Measurements from ENCODE around the gene PPP3CA. TPM values are rescaled to one million over a fixed set of nuclear protein-coding genes. Genes with fewer than 3 reads are reported as not detected.
"Not testable (repeated sequence)": the region's sequence is repeated elsewhere in the genome, so short reads cannot be mapped to it uniquely, and the experiment has no call there.

PPP3CA gene
- polyA plus RNA-seq, 3 donors: 38.1 to 41.4 (median 41.4) TPM

DNA sequence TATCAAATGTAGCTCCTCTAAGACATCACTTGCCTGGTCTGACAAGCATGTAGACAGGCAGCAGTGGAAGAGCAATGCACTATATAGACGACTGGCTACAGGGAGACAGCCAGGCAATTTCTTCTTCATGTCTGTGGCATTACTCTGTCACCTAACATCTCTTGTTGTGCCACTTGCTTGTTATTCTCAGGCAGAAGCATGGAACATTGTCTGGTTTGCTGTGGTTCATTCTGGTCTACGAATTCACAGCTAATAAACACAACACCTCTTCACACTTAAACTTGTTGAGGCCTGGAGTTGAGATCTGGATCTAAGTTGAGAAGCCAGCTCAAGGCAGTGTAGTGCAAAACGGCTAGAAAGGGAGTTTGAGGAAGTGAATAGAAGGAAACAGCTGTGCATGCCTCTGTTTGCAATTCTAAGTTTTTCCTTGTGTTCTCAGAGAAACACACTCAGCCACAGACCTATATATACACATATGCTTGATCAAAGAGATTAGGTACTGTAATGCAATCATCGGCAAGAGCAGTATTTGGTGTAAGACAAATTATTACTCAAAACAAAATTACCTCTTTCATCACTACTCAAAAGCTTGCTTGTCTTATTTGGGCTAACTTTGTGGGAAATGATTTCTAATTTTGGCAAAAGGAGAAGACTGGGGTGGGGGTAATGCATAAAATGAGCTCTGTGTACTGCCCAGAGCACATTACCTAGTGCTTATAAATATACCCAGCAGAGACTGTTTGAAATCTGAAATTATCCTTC, 243.8 kb downstream of the PPP3CA start:
- no peak for DNase-seq

- DNase-seq: no peak
Observed at GRCh38 chr4:101102114-101102742, 245.1 kb downstream of the PPP3CA start.

DNA sequence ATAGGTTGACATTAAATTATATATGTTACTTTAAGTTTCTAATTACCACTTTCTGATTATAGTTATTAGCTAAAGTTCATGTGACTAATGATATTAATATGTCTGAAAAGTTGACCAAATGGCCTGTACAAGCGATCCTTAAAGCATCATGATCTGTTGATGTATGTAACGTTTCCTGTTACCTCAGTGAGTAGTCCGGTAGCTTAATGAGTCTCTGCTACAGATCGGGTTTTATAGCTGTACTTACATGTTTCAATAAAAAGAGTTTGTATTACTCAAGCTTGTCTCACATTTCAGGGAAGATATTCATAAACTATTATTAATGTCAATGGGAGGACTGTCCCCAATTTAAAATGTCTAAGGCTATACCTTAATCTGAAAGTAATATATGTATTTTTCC, 246.3 kb downstream of the PPP3CA start:
- no peak for DNase-seq

GRCh38 chr4:101098666-101099400, 248.5 kb downstream of the PPP3CA start:
- no peak for DNase-seq

- not testable (repeated sequence) for DNase-seq
Observed at GRCh38 chr4:101092609-101093008, 254.7 kb downstream of the PPP3CA start.

DNA sequence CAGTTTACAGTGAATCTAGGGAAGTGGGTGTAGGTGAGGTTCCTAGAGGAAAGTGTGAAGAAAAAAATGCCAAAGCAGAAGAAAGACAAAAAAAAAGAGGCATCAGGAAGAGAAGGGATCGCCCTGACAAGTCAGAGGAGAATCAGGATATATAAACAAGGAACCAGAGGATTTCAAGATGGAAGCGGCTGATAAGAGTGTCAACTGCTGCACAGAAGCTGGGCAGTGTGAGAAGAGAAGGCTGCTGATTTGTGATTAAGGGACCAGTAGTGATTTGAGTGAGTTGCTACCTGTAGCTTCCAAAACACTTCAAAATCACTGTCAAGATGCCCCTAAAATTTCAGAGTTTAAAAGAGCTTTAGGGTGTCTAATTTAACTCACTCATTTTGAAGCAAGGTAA, 258.2 kb downstream of the PPP3CA start:
- no peak for DNase-seq

GRCh38 chr4:101086801-101087586, 260.3 kb downstream of the PPP3CA start:
- no peak for DNase-seq

GRCh38 chr4:101083131-101083530, 264.2 kb downstream of the PPP3CA start:
- no peak for DNase-seq

GRCh38 chr4:101081695-101082369, 265.5 kb downstream of the PPP3CA start:
- DNase-seq: no peak

GRCh38 chr4:101081166-101081565, 266.2 kb downstream of the PPP3CA start:
- no peak for DNase-seq

- no peak for DNase-seq
Observed at GRCh38 chr4:101078950-101079349, 268.4 kb downstream of the PPP3CA start.

- no peak for DNase-seq
Observed at GRCh38 chr4:101076032-101076431, 271.3 kb downstream of the PPP3CA start.

- no peak for DNase-seq
Observed at GRCh38 chr4:101075536-101075935, 271.8 kb downstream of the PPP3CA start.

DNA sequence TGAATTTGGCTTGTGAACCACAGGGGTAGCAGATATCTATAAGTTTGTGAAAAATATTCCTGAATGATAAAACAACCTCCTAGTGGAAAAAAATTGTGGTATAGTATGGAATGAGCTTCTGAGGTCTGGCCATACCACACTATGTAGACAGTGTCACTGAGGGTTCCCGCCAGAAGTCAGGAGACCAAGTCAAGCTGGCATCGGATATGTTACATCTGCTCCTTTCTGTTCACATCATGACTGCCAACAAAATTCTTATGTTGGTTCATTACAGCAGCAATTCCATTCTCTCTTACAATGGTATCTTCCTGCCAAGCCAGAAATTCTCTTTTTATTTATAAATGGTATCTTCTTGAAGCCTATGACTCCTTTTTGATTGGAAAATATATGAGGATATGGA, 273.0 kb downstream of the PPP3CA start:
- DNase-seq: no peak

DNA sequence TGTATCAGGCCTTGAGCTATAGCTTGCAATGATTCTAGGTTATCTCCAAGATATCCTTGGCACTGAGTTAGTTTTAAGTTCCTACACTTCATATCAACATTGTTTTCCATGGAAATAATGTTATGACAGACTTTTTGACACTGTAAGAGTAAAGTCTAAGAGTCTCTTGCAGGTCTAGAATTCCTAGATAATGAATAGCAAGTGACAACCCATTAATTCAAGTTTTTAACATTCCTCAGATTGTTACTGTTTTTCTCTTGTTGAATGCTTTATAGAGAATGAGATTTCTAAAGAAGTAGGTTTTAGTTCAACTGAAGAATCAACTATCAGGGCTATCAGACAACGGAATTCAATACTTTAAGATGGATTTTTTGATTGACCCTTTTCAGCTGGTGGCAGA, 276.1 kb downstream of the PPP3CA start:
- DNase-seq: no peak

DNA sequence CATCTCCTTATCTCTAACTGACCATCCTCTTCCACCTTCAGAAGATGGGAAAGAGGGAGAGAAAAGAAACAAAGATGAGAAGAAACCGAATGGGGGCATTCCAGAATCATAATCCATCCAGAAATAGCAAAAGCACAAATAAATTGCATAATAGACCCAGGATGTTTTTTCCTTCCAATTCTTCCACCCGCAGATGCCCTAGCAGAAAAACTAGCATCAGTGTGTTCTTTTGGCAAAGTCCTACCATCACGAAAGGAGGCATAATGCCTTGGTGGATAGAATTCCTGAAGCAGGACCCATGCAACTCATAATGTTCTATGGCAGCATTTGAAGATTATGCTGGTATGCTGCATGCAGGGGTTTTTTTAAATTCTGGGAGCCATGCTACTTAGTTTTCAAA, 279.2 kb downstream of the PPP3CA start:
- no peak for DNase-seq

GRCh38 chr4:101067383-101067782, 279.9 kb downstream of the PPP3CA start:
- DNase-seq: no peak

DNA sequence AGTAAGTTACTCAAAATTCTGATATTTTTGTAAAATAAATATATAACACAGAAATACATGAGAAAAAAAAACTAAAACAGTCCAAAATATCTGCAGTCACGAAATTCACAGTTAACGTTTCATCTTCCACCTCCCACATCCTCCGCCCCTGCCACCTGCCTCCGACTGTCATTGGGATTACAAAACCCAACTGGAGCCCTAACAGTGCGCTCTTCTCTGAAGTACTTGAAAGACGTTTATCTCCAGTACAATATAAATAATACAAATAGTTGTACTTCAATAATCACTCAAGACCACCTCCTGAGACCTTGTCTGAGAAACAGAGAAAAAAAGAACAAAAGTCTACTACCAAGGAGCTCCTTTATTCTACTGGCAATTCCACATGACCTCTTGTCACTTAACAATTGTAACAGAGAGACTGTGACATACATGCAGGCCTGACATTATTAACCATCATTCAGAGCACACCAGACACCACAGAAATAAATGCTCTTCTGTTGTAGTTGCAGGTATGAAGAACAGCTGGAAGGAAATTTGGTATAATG, 280.6 kb downstream of the PPP3CA start:
- no peak for DNase-seq

DNA sequence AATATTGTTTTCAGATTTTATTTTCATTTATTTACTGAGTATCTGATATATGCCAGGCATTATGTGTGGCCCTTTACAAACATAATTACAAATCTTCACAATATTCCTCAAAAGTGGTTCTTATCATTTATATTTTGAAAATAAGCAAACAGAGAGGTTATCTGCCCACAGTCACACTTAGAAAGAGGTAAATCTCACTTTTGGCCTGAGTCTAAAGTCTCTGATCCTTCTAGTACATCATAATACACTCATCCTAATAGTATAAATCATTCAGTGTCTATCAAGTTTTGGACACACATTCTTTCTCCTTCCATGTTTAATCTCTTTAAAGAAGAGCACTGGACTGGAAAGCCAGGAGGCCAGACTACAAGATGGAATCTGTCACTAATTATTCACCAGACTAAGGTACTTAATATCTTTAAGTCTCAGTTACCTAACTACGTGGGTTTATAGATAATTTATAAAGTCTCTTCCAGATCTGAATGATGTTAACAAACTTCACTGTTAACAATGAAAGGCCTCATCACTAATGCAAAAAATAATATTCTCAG, 281.3 kb downstream of the PPP3CA start:
- DNase-seq: no peak

GRCh38 chr4:101065346-101065745, 282.0 kb downstream of the PPP3CA start:
- DNase-seq: no peak
